Measurements from ENCODE around the gene MT1F.

DNA sequence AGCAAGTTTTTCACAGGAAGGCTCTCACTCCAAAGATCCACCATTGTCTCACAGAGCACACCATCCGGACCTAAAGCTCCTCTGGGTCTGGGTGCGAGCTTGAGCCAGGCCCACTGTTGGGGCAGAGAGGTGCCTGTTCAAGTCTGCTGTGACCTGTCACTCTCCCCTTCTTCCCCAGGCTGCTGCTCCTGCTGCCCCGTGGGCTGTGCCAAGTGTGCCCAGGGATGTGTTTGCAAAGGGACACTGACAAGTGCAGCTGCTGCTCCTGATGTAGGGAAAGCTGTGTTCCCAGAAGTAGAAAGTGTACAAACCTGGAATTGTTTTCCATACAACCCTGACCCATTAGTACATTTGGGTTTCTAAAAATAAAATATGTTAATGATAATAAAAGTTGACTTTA is 19.7 kb downstream of the MT1F start:
- TF ChIP-seq POLR2A (IDR thresholded peaks at IDR 0.05; ENCODE audit: low read length) (no peak), GATA1 (IDR thresholded peaks at IDR 0.05; ENCODE audit: low read depth, low read length) (no peak)
